Peyer's patch (tissue), 4 donors: ENCODE measurements around the gene ZNF32. TPM values are rescaled to one million over a fixed set of nuclear protein-coding genes. Genes with fewer than 3 reads are reported as not detected.

Source experiments
- DNase-seq, 3 donors: peaks; one replicate each; pipeline ENCODE4 v3.0.0-alpha.2; 2017 to 2019
- H3K27ac ChIP-seq, 4 donors: fragments of 200-600 bp; sonication (generic); one replicate each; pipeline ENCODE4 v1.5.1; 2016 to 2019
- H3K27me3 ChIP-seq, 2 donors: fragments of 200-600 bp; sonication (generic); one replicate each; pipeline ENCODE4 v1.5.1; 2019
- H3K36me3 ChIP-seq, 3 donors: fragments of 200-600 bp; sonication (generic); one replicate each; pipeline ENCODE4 v1.5.1; 2016 to 2019
- H3K4me1 ChIP-seq, 4 donors: fragments of 200-600 bp; sonication (generic); one replicate each; pipeline ENCODE4 v1.5.1; 2016 to 2019
- H3K4me3 ChIP-seq, 4 donors: fragments of 200-600 bp; sonication (generic); 1 replicate in 3 of 4; 2 replicates in 1 of 4; pipeline ENCODE4 v1.5.1; 2016 to 2019; ENCODE audit warnings: mild to moderate bottlenecking in 1 of 4
- H3K9me3 ChIP-seq, 4 donors: fragments of 200-600 bp; sonication (generic); one replicate each; pipeline ENCODE4 v1.5.1; 2016 to 2019; ENCODE audit warnings: mild to moderate bottlenecking in 1 of 4
- CTCF ChIP-seq, 6 experiments: fragments of 450-650 bp in 4 of 6; fragments of 200-600 bp in 2 of 6; sonication (generic) in 1 of 6; IDR thresholded peaks; one replicate each; pipeline ENCODE4 v1.5.1; 2017 to 2019; ENCODE audit warnings: antibody characterized with exemption in 6 of 6, mild to moderate bottlenecking in 3 of 6, moderate library complexity in 1 of 6
- POLR2A ChIP-seq, 2 donors: fragments of 450-650 bp; IDR thresholded peaks; one replicate each; pipeline ENCODE4 v1.5.1; 2017; ENCODE audit warnings: antibody characterized with exemption in 2 of 2, mild to moderate bottlenecking in 2 of 2, moderate library complexity in 2 of 2
- total RNA-seq, 4 donors: library from RNA; depleted of rRNA; stranded (reverse); fragments of >200 nt; gene quantifications; one replicate each; pipeline ENCODE4 v1.1.0, GENCODE V29; 2016

The ZNF32 gene
- total RNA-seq, 4 donors from 2014 or later, result 19.3 to 51.2 (median 23.1) TPM

GRCh38 chr10:43694526-43694925 lies 45.8 kb upstream of the ZNF32 start:
- TF ChIP-seq CTCF (IDR thresholded peaks at IDR 0.05) (no peak), POLR2A (IDR thresholded peaks at IDR 0.05) (no peak)
- Histone ChIP-seq H3K4me3 (no peak overlapping the region), H3K27me3 (no peaks in the 10 kb centered on the region), H3K4me1 (peaks cover 0 to 10% (median 0%) of the 10 kb centered on the region in 4 donors), H3K9me3 (no peaks in the 10 kb centered on the region), H3K36me3 (no peaks in the 10 kb centered on the region), H3K27ac (no peak overlapping the region)
- no peak for DNase-seq

- Histone ChIP-seq H3K4me1 (peaks cover 0 to 15% (median 0%) of the 10 kb centered on the region in 4 donors), H3K4me3 (no peak overlapping the region), H3K27me3 (no peaks in the 10 kb centered on the region), H3K9me3 (no peaks in the 10 kb centered on the region), H3K36me3 (no peaks in the 10 kb centered on the region), H3K27ac (no peak overlapping the region)
- no peak for DNase-seq
- TF ChIP-seq POLR2A (IDR thresholded peaks at IDR 0.05) (no peak), CTCF (IDR thresholded peaks at IDR 0.05) (no peak)
Measured at GRCh38 chr10:43693602-43694001, 44.9 kb upstream of the ZNF32 start.

- Histone ChIP-seq H3K9me3 (no peaks in the 10 kb centered on the region), H3K36me3 (no peaks in the 10 kb centered on the region)
- no peak for DNase-seq
Measured at GRCh38 chr10:43692051-43692825, 43.6 kb upstream of the ZNF32 start.

GRCh38 chr10:43691485-43691884 lies 42.8 kb upstream of the ZNF32 start:
- Histone ChIP-seq H3K4me3 (no peak overlapping the region), H3K9me3 (no peaks in the 10 kb centered on the region), H3K36me3 (no peaks in the 10 kb centered on the region), H3K27me3 (no peaks in the 10 kb centered on the region), H3K4me1 (peaks cover 0 to 15% (median 0%) of the 10 kb centered on the region in 4 donors), H3K27ac (peak overlapping the region in 1 of 4 donors; percentile 17)
- DNase-seq, result no peak
- TF ChIP-seq CTCF (IDR thresholded peaks at IDR 0.05), result no peak
- TF ChIP-seq POLR2A (IDR thresholded peaks at IDR 0.05), result no peak

More at GRCh38 chr10:43692051-43692825, 43.6 kb upstream of the ZNF32 start:
- Histone ChIP-seq H3K4me3 (no peak overlapping the region), H3K27ac (peak overlapping the region in 1 of 4 donors; percentile 17), H3K4me1 (peaks cover 0 to 15% (median 0%) of the 10 kb centered on the region in 4 donors), H3K27me3 (no peaks in the 10 kb centered on the region)
- TF ChIP-seq POLR2A (IDR thresholded peaks at IDR 0.05) (no peak), CTCF (IDR thresholded peaks at IDR 0.05) (no peak)

- H3K36me3 ChIP-seq, result no peaks in the 10 kb centered on the region
- peak overlapping the region; percentile 37 to 64 (median 53) for H3K4me3 ChIP-seq
- peak overlapping the region; percentile 60 to 76 (median 72) for H3K27ac ChIP-seq
- H3K27me3 ChIP-seq, result no peaks in the 10 kb centered on the region
- H3K4me1 ChIP-seq, result peaks cover 0 to 15% (median 0%) of the 10 kb centered on the region in 4 donors
- TF ChIP-seq CTCF (IDR thresholded peaks at IDR 0.05) (peak; percentile 58 to 90 (median 86)), POLR2A (IDR thresholded peaks at IDR 0.05) (peak in 1 of 2 donors; percentile 35)
- H3K9me3 ChIP-seq, result no peaks in the 10 kb centered on the region
- DNase-seq, result peak; percentile 53 to 89 (median 89)
Measured at GRCh38 chr10:43689955-43690771, 41.5 kb upstream of the ZNF32 start.
